AG04450 (cell line): Measurements from ENCODE around the gene CXCR5. TPM values are rescaled to one million over a fixed set of nuclear protein-coding genes. Genes with fewer than 3 reads are reported as not detected.

ENCODE experiments used
- CTCF ChIA-PET: fragments of 300-600, 350-600 bp; formaldehyde crosslinking; extraction: SDS; loops from one replicate; lab custom pipeline; 2022; ENCODE audit warnings: antibody characterized with exemption, inconsistent platforms; lab: Charles Lee
- POLR2A ChIA-PET: fragments of 350-600 bp; formaldehyde crosslinking; extraction: SDS; loops from one replicate; lab custom pipeline; 2021; ENCODE audit warnings: antibody characterized with exemption, inconsistent platforms; lab: Yijun Ruan, JAX
- DNase-seq: peaks from one replicate; pipeline ENCODE4 v3.0.0-alpha.2; 2011; ENCODE audit warnings: low read depth, low spot score
- H3K27ac ChIP-seq: one replicate; pipeline ENCODE4 v1.5.1; 2012; ENCODE audit warnings: low read depth, low read length, control low read depth
- H3K27me3 ChIP-seq: one replicate; pipeline ENCODE4 v1.6.0; 2012; ENCODE audit warnings: low read length; ENCODE audit not compliant: control insufficient read depth, insufficient read depth
- H3K4me3 ChIP-seq: 2 replicates; pipeline ENCODE4 v1.5.1; 2011; ENCODE audit warnings: mild to moderate bottlenecking, low read depth, low read length, control low read depth
- H3K9me3 ChIP-seq: 2 replicates; pipeline ENCODE4 v1.5.1; 2012; ENCODE audit warnings: low read length; ENCODE audit not compliant: control insufficient read depth, insufficient read depth
- CTCF ChIP-seq: IDR thresholded peaks from 2 replicates; pipeline ENCODE4 v1.5.1; 2011; ENCODE audit warnings: low read depth, low read length, control low read depth, inconsistent platforms
- polyA plus RNA-seq: library from polyadenylated mRNA; depleted of rRNA; stranded (reverse); fragments of >200 nt; gene quantifications from 2 replicates; pipeline ENCODE4 v1.2.3, GENCODE V29; 2011

The CXCR5 gene
- polyA plus RNA-seq, 1 experiment, result not detected

- Histone ChIP-seq H3K4me3 (no peak overlapping the region), H3K9me3 (no peaks in the 10 kb centered on the region), H3K27ac (no peak overlapping the region), H3K27me3 (no peaks in the 10 kb centered on the region)
- ChIA-PET POLR2A (no interaction called here), CTCF (no interaction called here)
- no peak for TF ChIP-seq CTCF
- no peak for DNase-seq
Observed at GRCh38 chr11:118846181-118846935, 37.3 kb upstream of the CXCR5 start.

DNA sequence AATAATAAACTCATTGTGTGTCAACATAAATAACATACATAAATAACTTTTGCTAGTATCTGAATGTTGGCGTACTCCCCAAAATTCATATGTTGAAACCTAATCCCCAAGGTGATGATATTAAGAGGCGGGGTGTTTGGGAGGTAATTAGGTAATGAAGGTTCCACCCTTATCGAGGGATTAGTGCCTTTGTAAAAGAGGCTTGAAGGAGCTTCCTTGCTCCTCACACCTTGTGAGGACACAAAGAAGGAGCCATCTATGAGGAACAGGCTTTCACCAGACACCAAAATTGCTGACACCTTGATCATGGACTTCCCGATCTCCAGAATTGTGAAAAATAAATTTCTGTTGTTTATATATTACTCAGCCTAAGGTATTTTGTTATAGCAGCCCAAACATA, 33.9 kb upstream of the CXCR5 start:
- no peak overlapping the region for H3K4me3 ChIP-seq
- ChIA-PET POLR2A (no interaction called here), CTCF (interaction anchor here (1.2 kb wide), 1 partner anchor 80 kb away, joined by 5 read pairs; no protein-coding TSS in a partner anchor)
- H3K27ac ChIP-seq, result no peak overlapping the region
- H3K27me3 ChIP-seq, result no peaks in the 10 kb centered on the region
- TF ChIP-seq CTCF, result no peak
- no peaks in the 10 kb centered on the region; the same call in 1 of the 2 replicates for H3K9me3 ChIP-seq
- DNase-seq, result no peak

DNA sequence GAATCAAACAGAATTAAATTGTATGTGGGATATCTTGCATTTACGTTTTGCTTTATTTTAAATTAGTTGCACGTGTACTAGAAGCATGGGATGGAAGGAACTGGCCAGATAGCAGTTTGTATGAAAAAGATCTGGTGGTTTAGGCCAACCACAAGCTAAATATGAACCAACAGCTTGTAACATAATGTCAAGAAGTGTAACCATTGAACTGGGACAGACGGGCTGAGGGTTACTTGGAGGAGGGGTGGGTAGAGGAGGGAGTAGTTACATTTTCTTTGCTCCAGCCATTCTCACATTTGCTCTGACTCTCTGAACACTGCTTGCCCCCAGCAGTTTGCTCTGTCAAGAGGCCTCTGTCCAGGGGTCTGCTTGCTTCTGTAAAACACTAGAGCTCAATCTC, 31.7 kb upstream of the CXCR5 start:
- H3K9me3 ChIP-seq, result no peaks in the 10 kb centered on the region; the same call in 1 of the 2 replicates
- no peak for DNase-seq
- ChIA-PET CTCF (no interaction called here), POLR2A (interaction anchor here (0.6 kb wide), 1 partner anchor 62 kb away, joined by 8 read pairs; no protein-coding TSS in a partner anchor)
- H3K27ac ChIP-seq, result no peak overlapping the region
- no peak overlapping the region for H3K4me3 ChIP-seq
- H3K27me3 ChIP-seq, result no peaks in the 10 kb centered on the region
- TF ChIP-seq CTCF, result no peak

DNA sequence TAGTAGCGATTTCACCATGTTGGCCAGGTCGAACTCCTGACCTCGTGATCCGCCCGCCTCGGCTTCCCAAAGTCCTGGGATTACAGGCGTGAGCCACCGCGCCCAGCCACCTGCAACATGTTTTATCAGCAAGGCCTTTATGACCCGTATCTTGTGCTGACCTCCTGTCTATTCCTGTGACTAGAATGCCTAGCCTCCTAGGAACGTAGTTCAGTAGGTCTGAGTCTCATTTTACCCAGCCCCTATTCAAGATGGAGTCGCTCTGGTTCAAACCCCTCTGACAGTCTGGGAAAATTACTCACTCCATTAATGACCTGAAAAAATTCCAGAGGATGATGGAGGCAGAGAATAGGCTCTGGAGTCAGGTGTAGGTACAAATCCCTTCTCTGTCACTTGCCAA, 30.0 kb upstream of the CXCR5 start:
- CTCF ChIA-PET, result no interaction called here
- Histone ChIP-seq H3K27me3 (no peaks in the 10 kb centered on the region), H3K4me3 (no peak overlapping the region), H3K27ac (no peak overlapping the region), H3K9me3 (no peaks in the 10 kb centered on the region; the same call in 1 of the 2 replicates)
- POLR2A ChIA-PET, result interaction anchor here (0.7 kb wide), 1 partner anchor 12 kb away, joined by 4 read pairs; no protein-coding TSS in a partner anchor
- TF ChIP-seq CTCF, result no peak
- no peak for DNase-seq

DNA sequence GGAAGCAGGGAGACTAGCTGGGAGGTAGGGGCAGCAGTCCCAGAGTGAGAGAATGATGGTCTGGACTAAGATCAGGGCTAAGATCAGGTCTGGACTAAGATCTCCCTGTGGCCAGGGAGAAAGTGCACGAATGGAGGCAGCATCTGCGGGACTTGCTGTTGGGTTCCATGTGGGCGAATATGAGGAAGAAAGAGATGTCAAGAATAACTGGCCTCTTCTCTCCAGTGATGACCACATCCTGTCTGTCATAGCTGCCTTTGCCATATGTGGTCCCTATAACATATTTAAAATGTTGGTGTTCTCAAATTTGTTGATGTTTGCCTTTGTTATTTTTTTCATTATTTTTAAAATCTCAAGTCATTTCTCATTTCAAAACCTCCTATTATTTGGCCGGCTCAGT, 27.4 kb upstream of the CXCR5 start:
- H3K27me3 ChIP-seq, result no peaks in the 10 kb centered on the region
- CTCF ChIA-PET, result interaction anchor here (0.7 to 0.8 kb wide), 2 partner anchors 42 to 65 kb away, joined by 5 to 8 read pairs; no protein-coding TSS in a partner anchor
- H3K27ac ChIP-seq, result no peak overlapping the region
- no peak overlapping the region for H3K4me3 ChIP-seq
- DNase-seq, result no peak
- no peak for TF ChIP-seq CTCF
- POLR2A ChIA-PET, result no interaction called here
- no peaks in the 10 kb centered on the region; the same call in 1 of the 2 replicates for H3K9me3 ChIP-seq
